ENCODE measurements around the gene TRERF1.
A peak's percentile ranks its signal among the peaks of the same experiment; 100 is the strongest.

Gene TRERF1

DNA sequence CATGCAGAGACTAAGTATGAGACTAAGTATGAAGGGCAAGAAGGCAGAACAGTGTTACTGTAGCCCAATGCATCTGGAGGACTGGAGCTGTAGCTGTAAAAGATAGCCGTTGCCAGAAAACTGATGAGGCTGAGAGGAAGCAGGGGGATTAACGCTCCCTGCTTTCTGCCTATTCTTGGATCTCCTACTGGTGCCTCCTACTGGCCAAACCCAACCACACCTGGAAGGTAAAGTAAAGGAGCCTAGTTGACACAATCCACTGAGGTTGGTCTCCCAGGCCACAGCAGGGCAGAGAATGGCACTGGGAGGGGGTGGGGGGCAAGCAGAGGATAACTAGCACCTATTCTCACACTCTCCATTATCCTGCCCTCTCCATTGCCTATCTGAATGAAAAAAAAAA is 129.1 kb downstream of the TRERF1 start:
- Mint-ChIP-seq H3K4me3 (no peak overlapping the region), H3K36me3 (ENCODE audit: low read depth) (peaks cover 4% of the 10 kb centered on the region), H3K9me3 (no peaks in the 10 kb centered on the region), H3K4me1 (ENCODE audit: low read depth) (peaks cover 40% of the 10 kb centered on the region), H3K27me3 (no peaks in the 10 kb centered on the region), H3K27ac (no peak overlapping the region)
- DNase-seq, result no peak

DNA sequence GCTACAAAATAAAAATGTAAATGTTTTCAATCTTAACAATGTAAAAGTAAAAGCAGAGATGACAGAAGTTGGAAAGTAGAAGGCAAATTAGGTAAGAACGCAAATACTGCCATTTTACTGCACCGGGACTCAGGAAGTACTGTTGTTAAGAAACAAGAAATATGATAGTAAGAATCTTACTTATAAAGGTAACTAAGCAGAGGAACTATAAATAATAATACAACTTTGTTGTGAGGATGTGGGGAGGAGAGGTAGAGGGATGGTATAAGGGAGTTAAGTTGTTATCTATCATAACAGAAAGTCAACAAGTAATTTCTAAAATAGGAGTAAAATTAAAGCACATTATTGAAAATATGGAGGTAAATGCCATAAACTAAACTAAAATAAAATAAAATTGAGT is 129.8 kb downstream of the TRERF1 start:
- DNase-seq, result no peak
- H3K27me3 Mint-ChIP-seq, result no peaks in the 10 kb centered on the region
- no peaks in the 10 kb centered on the region for H3K9me3 Mint-ChIP-seq
- peaks cover 41% of the 10 kb centered on the region for H3K4me1 Mint-ChIP-seq (ENCODE audit: low read depth)
- no peak overlapping the region for H3K4me3 Mint-ChIP-seq
- H3K27ac Mint-ChIP-seq, result no peak overlapping the region
- H3K36me3 Mint-ChIP-seq (ENCODE audit: low read depth), result peaks cover 4% of the 10 kb centered on the region

DNA sequence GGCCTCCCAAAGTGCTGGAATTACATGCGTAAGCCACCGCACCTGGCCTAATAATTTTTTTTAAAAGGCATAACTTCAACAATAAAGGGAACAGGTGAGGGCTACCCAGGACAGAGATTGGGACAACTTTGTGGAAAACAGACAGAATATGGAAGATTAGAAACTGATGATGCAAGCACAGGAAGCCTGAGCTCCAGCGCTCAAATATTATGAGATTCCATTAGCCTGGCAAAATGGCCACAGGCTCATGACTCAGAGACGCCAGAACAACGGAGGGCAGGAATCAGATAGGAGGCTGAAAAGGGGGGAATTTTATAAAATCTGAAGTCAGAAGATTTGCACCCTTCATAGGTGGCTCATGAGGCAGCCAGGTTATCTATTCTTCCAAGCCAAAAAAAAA is 131.0 kb downstream of the TRERF1 start:
- H3K4me1 Mint-ChIP-seq (ENCODE audit: low read depth), result peaks cover 44% of the 10 kb centered on the region

DNA sequence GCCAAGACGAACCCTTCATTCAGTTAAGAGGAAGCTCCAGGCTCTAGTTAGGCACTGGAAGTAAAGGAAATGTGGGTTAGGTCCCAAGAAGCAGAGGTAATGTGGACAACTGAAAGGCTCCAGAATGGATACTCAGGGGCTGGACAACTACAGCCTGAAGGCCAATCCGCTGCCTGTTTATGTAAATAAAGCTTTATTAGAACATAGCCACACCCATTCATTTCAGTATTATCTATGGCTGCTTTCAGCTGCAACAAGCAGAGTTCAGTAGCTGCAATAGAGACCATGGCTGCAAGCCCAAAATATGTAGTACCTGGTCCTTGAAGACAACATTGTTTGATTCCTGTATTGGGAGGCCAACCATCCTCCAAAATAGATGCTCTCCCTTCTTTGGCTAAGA is 133.2 kb downstream of the TRERF1 start:
- peak overlapping the region; percentile 0 for H3K27ac Mint-ChIP-seq
- no peak overlapping the region for H3K4me3 Mint-ChIP-seq
- H3K36me3 Mint-ChIP-seq (ENCODE audit: low read depth), result no peaks in the 10 kb centered on the region
- H3K4me1 Mint-ChIP-seq (ENCODE audit: low read depth), result peaks cover 65% of the 10 kb centered on the region
- H3K9me3 Mint-ChIP-seq, result no peaks in the 10 kb centered on the region
- DNase-seq, result no peak
- no peaks in the 10 kb centered on the region for H3K27me3 Mint-ChIP-seq

More for the DNA sequence above, 131.0 kb downstream of the TRERF1 start:
- Mint-ChIP-seq H3K4me3 (no peak overlapping the region), H3K36me3 (ENCODE audit: low read depth) (no peaks in the 10 kb centered on the region), H3K27me3 (no peaks in the 10 kb centered on the region), H3K27ac (no peak overlapping the region), H3K9me3 (no peaks in the 10 kb centered on the region)
- DNase-seq, result no peak

DNA sequence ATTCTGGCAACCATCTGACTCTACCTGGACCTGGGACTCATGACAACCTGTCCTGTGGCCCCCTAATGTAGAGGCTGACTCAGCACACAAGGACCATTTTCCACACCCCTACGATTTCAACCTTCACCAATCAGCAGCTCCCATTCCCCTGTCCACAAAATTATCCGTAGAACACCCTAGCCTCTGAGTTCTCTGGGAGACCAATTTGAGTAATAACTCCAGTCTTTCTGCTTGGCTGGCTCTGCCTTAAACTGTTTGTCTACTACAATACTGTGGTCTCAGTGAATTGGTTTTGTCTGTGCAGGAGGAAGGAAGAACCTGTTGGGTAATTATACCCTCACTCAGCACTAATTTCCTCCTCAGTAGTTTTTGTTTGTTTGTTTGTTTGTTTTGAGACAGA is 134.7 kb downstream of the TRERF1 start:
- Mint-ChIP-seq H3K4me3 (no peak overlapping the region), H3K36me3 (ENCODE audit: low read depth) (peaks cover 6% of the 10 kb centered on the region), H3K4me1 (ENCODE audit: low read depth) (peaks cover 70% of the 10 kb centered on the region), H3K27ac (peak overlapping the region; percentile 92), H3K27me3 (no peaks in the 10 kb centered on the region), H3K9me3 (no peaks in the 10 kb centered on the region)
- DNase-seq, result no peak

DNA sequence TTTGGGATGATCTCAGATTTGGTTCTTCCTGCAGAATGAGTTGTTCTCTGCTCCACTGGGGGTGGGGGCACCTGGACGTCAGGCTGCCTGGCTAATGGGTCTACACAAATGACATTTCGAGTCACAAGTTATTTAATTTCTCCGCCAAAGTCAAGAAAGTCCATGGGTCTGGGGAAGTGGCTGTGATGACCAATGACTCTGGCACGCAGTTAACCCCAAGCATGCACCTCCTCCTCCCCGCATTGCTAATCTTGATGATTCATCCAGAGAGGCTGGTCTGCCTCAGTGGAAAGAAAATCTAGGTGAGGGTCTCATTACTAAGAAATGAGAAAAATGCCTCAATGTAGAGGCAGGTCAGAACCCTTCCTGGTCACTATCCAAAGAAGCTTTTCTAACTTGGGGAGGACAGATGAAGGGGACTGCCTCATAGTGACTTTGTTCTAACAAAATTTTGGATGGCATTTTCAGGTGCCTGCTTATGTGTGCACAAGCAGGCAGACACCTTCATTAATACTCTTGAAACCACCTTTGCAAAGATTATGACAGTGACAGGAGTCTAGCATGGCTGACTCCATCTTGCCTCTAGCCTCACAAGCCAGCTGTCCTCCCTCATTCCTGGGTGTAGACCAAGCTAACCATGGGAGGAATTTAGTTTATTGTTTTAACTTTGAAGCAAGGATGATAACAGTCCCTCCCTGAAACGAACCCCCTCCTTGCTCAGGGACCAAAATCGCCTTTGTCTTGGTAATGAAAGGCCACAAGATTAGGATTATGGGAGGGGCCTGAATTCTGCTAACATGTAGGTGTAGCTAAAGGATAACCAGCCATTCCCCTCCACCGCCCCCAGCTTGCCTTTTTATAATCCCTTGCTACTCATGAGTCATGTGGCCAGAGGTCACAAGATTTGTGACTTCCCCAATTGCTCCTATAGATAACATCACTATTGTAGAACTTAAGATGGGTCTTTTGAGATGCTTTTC is 135.4 kb downstream of the TRERF1 start:
- Mint-ChIP-seq H3K36me3 (ENCODE audit: low read depth) (peaks cover 9% of the 10 kb centered on the region), H3K27me3 (no peaks in the 10 kb centered on the region), H3K4me1 (ENCODE audit: low read depth) (peaks cover 63% of the 10 kb centered on the region), H3K27ac (peak overlapping the region; percentile 92), H3K4me3 (no peak overlapping the region), H3K9me3 (no peaks in the 10 kb centered on the region)
- no peak for DNase-seq

DNA sequence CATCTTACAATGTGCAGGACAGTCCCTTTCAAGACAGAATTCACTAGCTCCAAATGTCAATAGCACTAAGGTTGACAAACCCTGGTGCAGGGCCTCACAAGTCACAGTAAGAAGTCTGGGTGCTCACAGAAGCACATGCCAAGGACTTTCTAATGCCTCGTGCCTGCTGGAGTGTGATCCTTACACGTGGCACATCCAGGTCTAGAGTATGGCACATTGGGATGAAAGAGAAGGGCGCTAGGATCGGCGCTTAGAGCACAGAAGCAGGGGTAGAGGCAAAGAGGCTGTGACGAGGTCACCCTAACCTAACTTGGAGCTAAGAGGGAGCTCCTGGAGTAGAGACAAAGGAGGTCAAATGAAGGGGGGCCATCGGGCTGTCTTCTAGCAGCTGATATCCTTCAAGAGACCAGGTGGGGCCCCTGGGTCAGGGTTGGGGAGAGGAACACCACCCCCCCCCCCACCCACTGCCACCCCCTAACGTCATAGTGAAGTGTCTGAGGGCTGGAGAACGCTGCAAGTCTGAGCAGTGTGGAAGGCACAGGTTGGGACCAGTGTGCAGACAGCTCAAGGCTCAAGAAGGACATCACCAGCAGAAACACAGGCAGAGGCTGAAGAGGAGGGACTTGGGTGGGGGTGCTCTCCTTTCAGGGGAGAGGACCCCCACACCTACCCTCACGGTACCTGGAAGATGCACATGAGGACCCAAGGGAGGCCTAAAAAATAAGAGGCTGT is 136.3 kb downstream of the TRERF1 start:
- no peaks in the 10 kb centered on the region for H3K9me3 Mint-ChIP-seq
- peaks cover 13% of the 10 kb centered on the region for H3K36me3 Mint-ChIP-seq (ENCODE audit: low read depth)
- H3K4me1 Mint-ChIP-seq (ENCODE audit: low read depth), result peaks cover 62% of the 10 kb centered on the region
- H3K27me3 Mint-ChIP-seq, result no peaks in the 10 kb centered on the region
- no peak for DNase-seq
- H3K4me3 Mint-ChIP-seq, result no peak overlapping the region
- peak overlapping the region; percentile 92 for H3K27ac Mint-ChIP-seq

DNA sequence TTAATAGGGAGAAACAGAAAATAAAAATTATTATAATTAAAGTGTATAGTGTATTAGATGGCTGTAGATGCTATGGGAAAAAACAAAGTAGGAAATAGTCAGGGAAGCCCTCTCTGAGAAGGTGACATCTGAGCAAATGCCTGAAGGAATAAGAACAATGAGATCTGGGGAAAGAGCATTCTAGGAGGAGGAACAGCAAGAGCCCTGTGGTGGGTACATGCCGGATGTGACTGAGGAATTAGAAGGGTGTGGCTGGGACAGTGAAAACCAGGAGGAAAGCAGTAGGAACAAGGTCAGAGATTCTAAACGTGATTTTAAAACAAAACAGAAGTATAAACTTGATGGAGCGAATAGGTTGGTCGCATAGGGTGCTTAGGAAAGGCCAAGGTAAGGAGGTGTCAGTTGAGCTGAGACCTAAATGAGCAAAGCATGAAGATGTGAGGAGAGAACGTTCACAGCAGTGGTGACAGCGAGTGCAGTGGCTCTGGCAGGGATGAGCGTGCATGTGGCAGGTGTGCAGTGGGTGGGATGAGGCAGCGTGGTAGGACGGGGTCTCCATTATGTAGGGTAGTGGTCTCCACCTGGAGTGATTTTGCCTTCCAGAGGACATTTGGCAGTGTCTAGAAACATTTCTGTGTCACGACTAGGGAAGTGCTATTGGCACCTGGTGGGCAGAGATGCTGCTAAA is 137.0 kb downstream of the TRERF1 start:
- Mint-ChIP-seq H3K27me3 (no peaks in the 10 kb centered on the region), H3K9me3 (no peaks in the 10 kb centered on the region), H3K27ac (peak overlapping the region; percentile 63), H3K36me3 (ENCODE audit: low read depth) (peaks cover 13% of the 10 kb centered on the region), H3K4me3 (no peak overlapping the region), H3K4me1 (ENCODE audit: low read depth) (peaks cover 60% of the 10 kb centered on the region)
- no peak for DNase-seq

DNA sequence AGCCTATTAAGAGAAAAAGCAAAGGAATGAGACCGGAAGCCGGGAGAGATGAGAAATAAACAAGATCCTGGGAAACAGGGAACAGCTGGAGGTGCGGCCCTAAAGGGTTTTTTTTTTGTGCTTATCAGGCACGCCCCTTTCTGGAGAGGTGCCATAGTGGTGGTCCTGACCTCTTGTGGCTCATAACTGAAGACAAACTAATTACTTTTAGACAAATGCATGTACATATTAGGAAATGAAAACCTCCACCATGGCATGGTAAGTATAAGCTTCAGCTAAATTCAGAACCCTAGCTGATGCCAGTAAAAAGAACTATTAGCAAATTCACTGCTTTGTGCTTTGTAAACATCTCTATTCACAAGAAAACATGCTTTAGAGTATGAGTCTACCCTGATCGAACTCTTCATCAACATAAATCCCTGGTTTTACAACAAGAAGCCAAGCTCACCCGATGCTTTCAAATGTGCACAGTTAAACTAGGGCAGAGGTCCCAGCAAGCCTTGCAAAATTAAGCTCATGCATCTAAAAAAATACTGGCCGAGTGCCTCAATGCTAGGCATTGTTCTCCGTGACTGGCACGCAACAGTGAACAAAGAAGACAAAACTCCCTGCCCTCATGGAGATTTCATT is 137.7 kb downstream of the TRERF1 start:
- H3K36me3 Mint-ChIP-seq (ENCODE audit: low read depth), result peaks cover 13% of the 10 kb centered on the region
- H3K27me3 Mint-ChIP-seq, result no peaks in the 10 kb centered on the region
- peak overlapping the region; percentile 74 for H3K27ac Mint-ChIP-seq
- peaks cover 59% of the 10 kb centered on the region for H3K4me1 Mint-ChIP-seq (ENCODE audit: low read depth)
- DNase-seq, result no peak
- no peaks in the 10 kb centered on the region for H3K9me3 Mint-ChIP-seq
- H3K4me3 Mint-ChIP-seq, result no peak overlapping the region

DNA sequence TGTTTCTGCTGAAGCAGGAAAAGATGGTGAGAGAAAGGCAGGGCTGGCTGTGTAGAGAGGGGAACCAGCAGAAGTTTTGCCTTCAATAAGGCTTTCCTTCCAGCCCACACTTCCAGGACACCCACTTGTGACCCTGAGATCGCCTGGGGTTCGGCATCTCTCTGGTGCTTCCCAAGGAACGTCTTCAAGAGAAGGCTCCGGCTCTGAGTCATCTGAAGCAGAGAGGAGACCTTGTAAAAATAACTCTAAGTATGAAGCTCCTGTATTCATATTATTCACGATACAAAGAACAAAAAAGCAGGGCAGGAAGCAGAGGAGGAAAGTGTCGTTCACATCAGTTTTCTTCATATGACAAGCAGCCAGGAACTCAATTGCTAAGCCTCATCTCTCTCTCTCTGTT is 138.7 kb downstream of the TRERF1 start:
- peaks cover 13% of the 10 kb centered on the region for H3K36me3 Mint-ChIP-seq (ENCODE audit: low read depth)
- no peaks in the 10 kb centered on the region for H3K27me3 Mint-ChIP-seq
- peak overlapping the region; percentile 74 for H3K27ac Mint-ChIP-seq
- no peak overlapping the region for H3K4me3 Mint-ChIP-seq
- H3K4me1 Mint-ChIP-seq (ENCODE audit: low read depth), result peaks cover 53% of the 10 kb centered on the region
- no peak for DNase-seq
- no peaks in the 10 kb centered on the region for H3K9me3 Mint-ChIP-seq

DNA sequence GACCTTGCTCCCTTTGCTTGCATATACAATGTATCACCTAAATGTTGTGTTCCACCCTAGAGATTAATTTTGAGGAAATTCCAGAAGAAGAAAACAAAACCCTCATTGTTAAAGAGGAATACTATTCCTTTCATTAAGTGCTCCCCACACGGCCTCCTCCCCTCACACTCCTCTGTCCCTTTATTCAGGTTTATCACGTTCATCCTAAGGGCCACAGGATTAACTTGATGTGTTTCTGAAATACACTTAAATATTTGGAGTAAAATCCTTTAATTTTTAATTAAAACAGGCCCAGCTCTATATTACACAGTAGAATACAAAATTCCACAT is 144.6 kb downstream of the TRERF1 start:
- no peak overlapping the region for H3K4me3 Mint-ChIP-seq
- H3K27me3 Mint-ChIP-seq, result no peaks in the 10 kb centered on the region
- H3K4me1 Mint-ChIP-seq (ENCODE audit: low read depth), result peaks cover 17% of the 10 kb centered on the region
- H3K36me3 Mint-ChIP-seq (ENCODE audit: low read depth), result peaks cover 8% of the 10 kb centered on the region
- DNase-seq, result no peak
- H3K9me3 Mint-ChIP-seq, result no peaks in the 10 kb centered on the region
- no peak overlapping the region for H3K27ac Mint-ChIP-seq

DNA sequence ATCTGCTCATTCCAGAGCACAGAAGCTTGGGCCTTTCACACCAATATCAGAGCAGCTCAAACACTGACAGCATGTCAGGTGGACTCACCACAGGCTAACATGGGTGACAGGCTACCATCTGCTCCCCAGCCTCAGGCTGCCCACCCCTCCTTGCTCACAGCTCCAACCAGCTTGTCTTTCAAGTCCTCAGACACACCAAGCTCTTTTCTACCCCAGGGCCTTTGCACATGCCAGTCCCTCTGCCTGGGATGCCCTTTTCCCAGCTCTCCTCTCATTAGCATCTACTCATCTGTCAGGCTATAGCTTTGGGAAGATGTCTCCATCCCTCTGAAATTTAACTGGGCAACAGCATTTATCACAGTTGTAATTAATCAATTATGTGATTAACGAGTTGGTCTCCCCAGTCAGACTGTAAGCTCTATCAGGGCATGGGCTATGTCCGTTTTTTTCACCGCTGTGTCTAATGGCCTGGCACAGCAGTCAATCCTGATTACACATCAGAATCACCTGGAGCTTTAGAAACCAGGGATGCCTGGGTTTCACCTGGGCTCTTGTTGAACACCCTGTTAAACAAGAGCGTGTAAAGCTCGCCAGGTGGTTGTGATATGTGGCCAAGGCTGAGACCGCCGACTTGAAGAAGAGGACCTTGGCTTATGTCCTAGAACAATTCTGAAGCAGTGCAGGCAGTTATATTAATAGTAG is 145.1 kb downstream of the TRERF1 start:
- peaks cover 21% of the 10 kb centered on the region for H3K4me1 Mint-ChIP-seq (ENCODE audit: low read depth)
- H3K27me3 Mint-ChIP-seq, result no peaks in the 10 kb centered on the region
- H3K36me3 Mint-ChIP-seq (ENCODE audit: low read depth), result peaks cover 4% of the 10 kb centered on the region
- no peaks in the 10 kb centered on the region for H3K9me3 Mint-ChIP-seq
- no peak overlapping the region for H3K4me3 Mint-ChIP-seq
- peak overlapping the region; percentile 0 for H3K27ac Mint-ChIP-seq
- no peak for DNase-seq

DNA sequence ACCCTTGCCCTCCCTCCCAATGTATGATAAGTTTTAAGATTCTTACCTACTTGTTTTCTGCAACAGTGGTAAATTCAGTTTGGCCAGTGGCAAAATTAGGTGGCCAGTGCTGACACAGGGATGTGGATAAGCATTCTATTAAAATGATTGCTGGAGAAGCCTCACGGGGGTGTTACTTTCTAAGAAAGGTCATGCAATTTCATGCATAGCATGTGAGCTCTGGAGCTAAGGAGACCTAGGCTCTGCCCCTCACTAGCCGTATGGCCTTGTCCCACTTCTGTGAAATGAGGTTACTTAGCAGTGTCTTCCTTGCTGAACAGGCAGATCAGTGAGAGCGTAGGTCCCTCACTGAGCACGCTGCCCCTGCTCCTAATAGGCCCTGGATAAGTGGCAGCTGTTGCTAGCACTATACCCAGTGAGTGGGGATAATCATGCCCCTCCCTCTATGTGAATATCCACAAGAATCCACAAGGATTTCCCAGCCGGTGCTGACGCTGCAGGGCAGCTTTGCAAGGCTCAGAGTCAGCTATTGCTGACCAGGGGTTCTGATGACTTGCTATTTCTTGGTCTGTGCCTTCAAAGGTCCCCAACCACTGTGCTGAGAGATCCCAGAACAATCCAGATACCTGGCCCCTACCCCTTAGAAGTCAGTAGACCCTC is 147.5 kb downstream of the TRERF1 start:
- peaks cover 14% of the 10 kb centered on the region for H3K36me3 Mint-ChIP-seq (ENCODE audit: low read depth)
- no peak overlapping the region for H3K27ac Mint-ChIP-seq

More for the DNA sequence above, 147.5 kb downstream of the TRERF1 start:
- H3K4me1 Mint-ChIP-seq (ENCODE audit: low read depth), result peaks cover 21% of the 10 kb centered on the region
- H3K4me3 Mint-ChIP-seq, result no peak overlapping the region
- no peak for DNase-seq
- H3K27me3 Mint-ChIP-seq, result no peaks in the 10 kb centered on the region
- H3K9me3 Mint-ChIP-seq, result no peaks in the 10 kb centered on the region
